NCI-H748 (cell line): ENCODE results near the gene SNX25.
A peak's percentile ranks its signal among the peaks of the same experiment; 100 is the strongest.
"Not testable (repeated sequence)": the region's sequence is repeated elsewhere in the genome, so short reads cannot be mapped to it uniquely, and the experiment has no call there.

Experiments
- DNase-seq: peaks from one replicate; lab custom pipeline; 2025; ENCODE audit not compliant: unreplicated experiment; lab: John Stamatoyannopoulos, UW

Gene SNX25

GRCh38 chr4:185209031-185209851 is at the start of gene SNX25:
SNX25 (plus strand) TSS chr4:185209598; CDS start chr4:185209827, 229 bp downstream.
- peak; percentile 87 for DNase-seq

- no peak for DNase-seq
Measured at GRCh38 chr4:185165605-185166063, 43.8 kb upstream of the SNX25 start.

GRCh38 chr4:185167234-185167633 is 42.2 kb upstream of the SNX25 start:
- DNase-seq, result no peak

GRCh38 chr4:185171373-185172071 is 37.9 kb upstream of the SNX25 start:
- DNase-seq, result no peak

GRCh38 chr4:185179488-185179887 is 29.9 kb upstream of the SNX25 start:
- no peak for DNase-seq

GRCh38 chr4:185182239-185182638 is 27.2 kb upstream of the SNX25 start:
- DNase-seq, result no peak

- peak; percentile 84 for DNase-seq
Measured at GRCh38 chr4:185183622-185184281, 25.6 kb upstream of the SNX25 start.

- no peak for DNase-seq
Measured at GRCh38 chr4:185186769-185187168, 22.6 kb upstream of the SNX25 start.

- DNase-seq, result no peak
Measured at GRCh38 chr4:185189606-185190305, 19.6 kb upstream of the SNX25 start.

- DNase-seq, result no peak
Measured at GRCh38 chr4:185190306-185190856, 19.0 kb upstream of the SNX25 start.

GRCh38 chr4:185192059-185192458 is 17.3 kb upstream of the SNX25 start:
- DNase-seq, result no peak

- no peak for DNase-seq
Measured at GRCh38 chr4:185194924-185195888, 14.2 kb upstream of the SNX25 start.

- DNase-seq, result no peak
Measured at GRCh38 chr4:185196437-185196836, 13.0 kb upstream of the SNX25 start.

- DNase-seq, result not testable (repeated sequence)
Measured at GRCh38 chr4:185198189-185198588, 11.2 kb upstream of the SNX25 start.

GRCh38 chr4:185201977-185202962 is 7.1 kb upstream of the SNX25 start:
- DNase-seq, result no peak

GRCh38 chr4:185202984-185203485 is 6.4 kb upstream of the SNX25 start:
- no peak for DNase-seq

GRCh38 chr4:185203486-185204237 is 5.7 kb upstream of the SNX25 start, which contains the start of gene CFAP97:
CFAP97 (minus strand) TSS chr4:185204000; CDS start chr4:185191196, 12,804 bp downstream.
- peak; percentile 85 for DNase-seq
